ENCODE data around the gene KIAA1958. TPM values are rescaled to one million over a fixed set of nuclear protein-coding genes. Genes with fewer than 3 reads are reported as not detected.
"Not testable (repeated sequence)": the region's sequence is repeated elsewhere in the genome, so short reads cannot be mapped to it uniquely, and the experiment has no call there.

KIAA1958 gene
- total and polyA plus RNA-seq, 12 donors: 0.59 to 7.7 (median 6.1) TPM

- DNase-seq: no peak
- intact Hi-C loops (cut with DNase I): no loop called here
- TF ChIP-seq CTCF (IDR thresholded peaks at IDR 0.05): peak in 5 of 9 donors; percentile 14 to 36 (median 23)
- Histone ChIP-seq H3K4me3 (no peak overlapping the region), H3K4me1 (no peaks in the 10 kb centered on the region), H3K9me3 (no peaks in the 10 kb centered on the region), H3K36me3 (no peaks in the 10 kb centered on the region), H3K27me3 (no peaks in the 10 kb centered on the region), H3K27ac (no peak overlapping the region)
- WGBS, 2 donors: 80 to 83% methylated on average over 4 of the region's 4 CpGs
- no peak for ATAC-seq
Observed at GRCh38 chr9:112665347-112665746, 178.7 kb downstream of the KIAA1958 start.

GRCh38 chr9:112669326-112669725 is 182.7 kb downstream of the KIAA1958 start:
- Histone ChIP-seq H3K27me3 (no peaks in the 10 kb centered on the region), H3K4me3 (no peak overlapping the region), H3K4me1 (no peaks in the 10 kb centered on the region), H3K36me3 (no peaks in the 10 kb centered on the region), H3K27ac (no peak overlapping the region), H3K9me3 (no peaks in the 10 kb centered on the region)
- 94 to 98% methylated on average over 2 of the region's 2 CpGs for WGBS, 2 donors
- no peak for ATAC-seq
- TF ChIP-seq CTCF (IDR thresholded peaks at IDR 0.05): no peak
- no peak for DNase-seq
- intact Hi-C loops (cut with DNase I): no loop called here

- intact Hi-C loops (cut with DNase I): no loop called here
- WGBS, 2 donors: 42 to 61% methylated on average over 7 of the region's 7 CpGs
Observed at GRCh38 chr9:112670991-112671625, 184.5 kb downstream of the KIAA1958 start.

GRCh38 chr9:112673221-112673620 is 186.6 kb downstream of the KIAA1958 start:
- H3K4me3 ChIP-seq; intact Hi-C loops (cut with DNase I); H3K27me3 ChIP-seq; DNase-seq; H3K4me1 ChIP-seq; H3K27ac ChIP-seq; H3K36me3 ChIP-seq; ATAC-seq: not testable (repeated sequence)
- 86 to 98% methylated on average over 4 of the region's 4 CpGs for WGBS, 2 donors
- H3K9me3 ChIP-seq: peaks cover 0 to 20% (median 10%) of the 10 kb centered on the region in 11 donors

More at GRCh38 chr9:112670991-112671625, 184.5 kb downstream of the KIAA1958 start:
- Histone ChIP-seq H3K27me3 (no peaks in the 10 kb centered on the region), H3K36me3 (no peaks in the 10 kb centered on the region), H3K9me3 (no peaks in the 10 kb centered on the region), H3K4me3 (no peak overlapping the region), H3K4me1 (no peaks in the 10 kb centered on the region), H3K27ac (no peak overlapping the region)
- ATAC-seq: no peak
- no peak for TF ChIP-seq CTCF (IDR thresholded peaks at IDR 0.05)
- DNase-seq: no peak

GRCh38 chr9:112677040-112677439 is 190.4 kb downstream of the KIAA1958 start:
- Histone ChIP-seq H3K4me3 (no peak overlapping the region), H3K27me3 (no peaks in the 10 kb centered on the region), H3K27ac (no peak overlapping the region), H3K9me3 (peaks cover 0 to 28% (median 10%) of the 10 kb centered on the region in 11 donors), H3K4me1 (no peaks in the 10 kb centered on the region), H3K36me3 (no peaks in the 10 kb centered on the region)
- ATAC-seq (no peak), DNase-seq (no peak)
- intact Hi-C loops (cut with DNase I): no loop called here
- TF ChIP-seq CTCF (IDR thresholded peaks at IDR 0.05): no peak
